ENCODE measurements around the gene SLC25A14.

Gene SLC25A14

GRCh38 chrX:130296743-130297142, 43.0 kb upstream of the SLC25A14 start:
- TF ChIP-seq EZH2 (IDR thresholded peaks at IDR 0.05; ENCODE audit: borderline replicate concordance, low read length) (no peak), CTCF (IDR thresholded peaks at IDR 0.05; ENCODE audit: low read length) (no peak)
- H3K9ac ChIP-seq (ENCODE audit: low read length), result no peak overlapping the region
- H3K27ac ChIP-seq (ENCODE audit: low read depth, low read length, poor library complexity, severe bottlenecking), result no peak overlapping the region
- no peaks in the 10 kb centered on the region for H3K27me3 ChIP-seq (ENCODE audit: insufficient read depth, low read length)
- no peaks in the 10 kb centered on the region for H3K36me3 ChIP-seq (ENCODE audit: insufficient read depth, low read length)
- no peaks in the 10 kb centered on the region for H3K4me1 ChIP-seq (ENCODE audit: insufficient read depth, low read length, severe bottlenecking)
- no peak overlapping the region for H3K4me3 ChIP-seq (ENCODE audit: low read depth, low read length, poor library complexity, severe bottlenecking)
- H3K9me3 ChIP-seq (ENCODE audit: low read length), result no peaks in the 10 kb centered on the region
- no peaks in the 10 kb centered on the region for H3K9me2 ChIP-seq (ENCODE audit: low read depth, low read length)
- no peak overlapping the region for H2AFZ ChIP-seq (ENCODE audit: low read length)
- no peaks in the 10 kb centered on the region for H3F3A ChIP-seq (ENCODE audit: insufficient read depth, low read length)
- H3K79me2 ChIP-seq (ENCODE audit: insufficient read depth, low read length), result no peaks in the 10 kb centered on the region
- no peak overlapping the region for H3K4me2 ChIP-seq (ENCODE audit: low read length)
- no peaks in the 10 kb centered on the region for H4K20me1 ChIP-seq (ENCODE audit: insufficient read depth, low read length)

GRCh38 chrX:130299279-130300009, 40.3 kb upstream of the SLC25A14 start:
- no peaks in the 10 kb centered on the region for H3K79me2 ChIP-seq (ENCODE audit: insufficient read depth, low read length)
- H3K9me2 ChIP-seq (ENCODE audit: low read depth, low read length), result no peaks in the 10 kb centered on the region
- TF ChIP-seq CTCF (IDR thresholded peaks at IDR 0.05; ENCODE audit: low read length) (no peak), EZH2 (IDR thresholded peaks at IDR 0.05; ENCODE audit: borderline replicate concordance, low read length) (no peak)
- no peak overlapping the region for H3K9ac ChIP-seq (ENCODE audit: low read length)
- H3K4me2 ChIP-seq (ENCODE audit: low read length), result no peak overlapping the region
- H2AFZ ChIP-seq (ENCODE audit: low read length), result no peak overlapping the region
- no peaks in the 10 kb centered on the region for H3K36me3 ChIP-seq (ENCODE audit: insufficient read depth, low read length)
- no peaks in the 10 kb centered on the region for H3K4me1 ChIP-seq (ENCODE audit: insufficient read depth, low read length, severe bottlenecking)
- no peaks in the 10 kb centered on the region for H3K27me3 ChIP-seq (ENCODE audit: insufficient read depth, low read length)
- no peaks in the 10 kb centered on the region for H3F3A ChIP-seq (ENCODE audit: insufficient read depth, low read length)
- no peak overlapping the region for H3K27ac ChIP-seq (ENCODE audit: low read depth, low read length, poor library complexity, severe bottlenecking)
- H4K20me1 ChIP-seq (ENCODE audit: insufficient read depth, low read length), result no peaks in the 10 kb centered on the region
- H3K9me3 ChIP-seq (ENCODE audit: low read length), result no peaks in the 10 kb centered on the region
- H3K4me3 ChIP-seq (ENCODE audit: low read depth, low read length, poor library complexity, severe bottlenecking), result no peak overlapping the region

GRCh38 chrX:130300010-130300282, 39.8 kb upstream of the SLC25A14 start:
- Histone ChIP-seq H3K27me3 (ENCODE audit: insufficient read depth, low read length) (no peaks in the 10 kb centered on the region), H3K79me2 (ENCODE audit: insufficient read depth, low read length) (no peaks in the 10 kb centered on the region), H3F3A (ENCODE audit: insufficient read depth, low read length) (no peaks in the 10 kb centered on the region), H3K36me3 (ENCODE audit: insufficient read depth, low read length) (no peaks in the 10 kb centered on the region), H3K4me1 (ENCODE audit: insufficient read depth, low read length, severe bottlenecking) (no peaks in the 10 kb centered on the region), H2AFZ (ENCODE audit: low read length) (no peak overlapping the region), H3K4me2 (ENCODE audit: low read length) (no peak overlapping the region), H3K4me3 (ENCODE audit: low read depth, low read length, poor library complexity, severe bottlenecking) (no peak overlapping the region), H3K27ac (ENCODE audit: low read depth, low read length, poor library complexity, severe bottlenecking) (no peak overlapping the region), H3K9ac (ENCODE audit: low read length) (no peak overlapping the region), H3K9me3 (ENCODE audit: low read length) (no peaks in the 10 kb centered on the region), H3K9me2 (ENCODE audit: low read depth, low read length) (no peaks in the 10 kb centered on the region), H4K20me1 (ENCODE audit: insufficient read depth, low read length) (no peaks in the 10 kb centered on the region)
- TF ChIP-seq CTCF (IDR thresholded peaks at IDR 0.05; ENCODE audit: low read length), result no peak
- no peak for TF ChIP-seq EZH2 (IDR thresholded peaks at IDR 0.05; ENCODE audit: borderline replicate concordance, low read length)
